NCI-H1436 treated with DMSO at 0.1 percent for 48 hours (cell line): Measurements from ENCODE around the gene COL1A1.
A peak's percentile ranks its signal among the peaks of the same experiment; 100 is the strongest.

Experiments
- DNase-seq: peaks from one replicate; lab custom pipeline; 2025; lab: John Stamatoyannopoulos, UW

The COL1A1 gene

GRCh38 chr17:50199803-50200456 lies 1.5 kb downstream of the COL1A1 start:
- peak; percentile 44 for DNase-seq

- no peak for DNase-seq
Measured at GRCh38 chr17:50199211-50199802, 2.1 kb downstream of the COL1A1 start.

GRCh38 chr17:50198026-50198669 lies 3.3 kb downstream of the COL1A1 start:
- no peak for DNase-seq

- no peak for DNase-seq
Measured at GRCh38 chr17:50196826-50197225, 4.6 kb downstream of the COL1A1 start.

GRCh38 chr17:50196036-50196435 lies 5.4 kb downstream of the COL1A1 start:
- no peak for DNase-seq

- DNase-seq, result no peak
Measured at GRCh38 chr17:50194934-50195865, 6.2 kb downstream of the COL1A1 start.

- no peak for DNase-seq
Measured at GRCh38 chr17:50194140-50194933, 7.1 kb downstream of the COL1A1 start.

GRCh38 chr17:50192618-50193291 lies 8.7 kb downstream of the COL1A1 start:
- DNase-seq, result no peak

GRCh38 chr17:50192144-50192617 lies 9.2 kb downstream of the COL1A1 start:
- no peak for DNase-seq

GRCh38 chr17:50191359-50192143 lies 9.9 kb downstream of the COL1A1 start:
- DNase-seq, result no peak

- DNase-seq, result no peak
Measured at GRCh38 chr17:50190603-50191358, 10.7 kb downstream of the COL1A1 start.

- no peak for DNase-seq
Measured at GRCh38 chr17:50190293-50190602, 11.2 kb downstream of the COL1A1 start.

- DNase-seq, result no peak
Measured at GRCh38 chr17:50189550-50190292, 11.7 kb downstream of the COL1A1 start.

- no peak for DNase-seq
Measured at GRCh38 chr17:50188921-50189549, 12.4 kb downstream of the COL1A1 start.

- DNase-seq, result no peak
Measured at GRCh38 chr17:50188531-50188920, 12.9 kb downstream of the COL1A1 start.

- no peak for DNase-seq
Measured at GRCh38 chr17:50187751-50188530, 13.5 kb downstream of the COL1A1 start.

GRCh38 chr17:50187394-50187725 lies 14.1 kb downstream of the COL1A1 start:
- no peak for DNase-seq
